ENCODE measurements around the gene SPPL2B.
"Not testable (repeated sequence)": the region's sequence is repeated elsewhere in the genome, so short reads cannot be mapped to it uniquely, and the experiment has no call there.

Gene SPPL2B, protein sequence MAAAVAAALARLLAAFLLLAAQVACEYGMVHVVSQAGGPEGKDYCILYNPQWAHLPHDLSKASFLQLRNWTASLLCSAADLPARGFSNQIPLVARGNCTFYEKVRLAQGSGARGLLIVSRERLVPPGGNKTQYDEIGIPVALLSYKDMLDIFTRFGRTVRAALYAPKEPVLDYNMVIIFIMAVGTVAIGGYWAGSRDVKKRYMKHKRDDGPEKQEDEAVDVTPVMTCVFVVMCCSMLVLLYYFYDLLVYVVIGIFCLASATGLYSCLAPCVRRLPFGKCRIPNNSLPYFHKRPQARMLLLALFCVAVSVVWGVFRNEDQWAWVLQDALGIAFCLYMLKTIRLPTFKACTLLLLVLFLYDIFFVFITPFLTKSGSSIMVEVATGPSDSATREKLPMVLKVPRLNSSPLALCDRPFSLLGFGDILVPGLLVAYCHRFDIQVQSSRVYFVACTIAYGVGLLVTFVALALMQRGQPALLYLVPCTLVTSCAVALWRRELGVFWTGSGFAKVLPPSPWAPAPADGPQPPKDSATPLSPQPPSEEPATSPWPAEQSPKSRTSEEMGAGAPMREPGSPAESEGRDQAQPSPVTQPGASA

DNA sequence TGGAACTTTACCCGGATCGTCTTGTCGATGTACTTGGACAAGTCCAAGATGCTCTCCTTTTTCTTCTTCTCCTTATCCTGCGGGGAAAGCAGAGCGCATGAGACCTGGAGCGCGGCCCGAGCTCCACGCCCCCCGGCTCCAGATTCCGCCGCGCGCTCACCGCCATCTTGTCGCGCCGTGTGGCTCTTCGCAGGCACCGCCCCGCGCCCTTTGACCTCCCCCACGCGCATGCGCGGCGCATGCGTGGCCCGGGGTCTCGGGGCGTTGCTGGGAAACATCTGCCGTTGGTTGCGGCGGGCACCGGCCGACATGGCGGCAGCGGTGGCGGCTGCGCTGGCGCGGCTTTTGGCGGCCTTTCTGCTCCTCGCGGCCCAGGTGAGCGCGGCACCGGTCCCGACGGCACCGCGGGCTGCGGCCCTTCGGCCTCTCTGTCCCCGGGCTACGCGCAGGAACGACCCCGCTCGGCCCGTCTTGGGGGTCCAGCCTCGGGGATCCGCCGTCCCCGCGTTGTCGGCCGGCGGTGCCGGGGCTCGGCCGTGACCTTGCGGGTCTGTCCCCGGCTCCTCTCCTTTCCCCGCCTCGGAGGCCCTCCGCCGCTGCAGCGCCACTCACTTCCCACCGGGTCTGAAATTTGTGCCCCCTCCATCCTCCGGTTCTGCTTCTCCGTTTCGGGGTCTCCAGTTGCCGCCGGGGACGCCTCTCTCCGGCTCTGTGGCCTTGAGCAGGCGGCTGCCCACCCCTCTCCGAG is at the start of gene SPPL2B, which contains the start of gene LSM7:
Gene SPPL2B, plus strand, starts transcription at position 284 of the 748 bp plus-strand sequence. Its CDS starts 26 bp downstream, at position 310.
Gene LSM7, minus strand, starts transcription at position 186 of the 748 bp plus-strand sequence. Its CDS starts 20 bp downstream, at position 166.
- peak; percentile 84 to 92 for DNase-seq

DNA sequence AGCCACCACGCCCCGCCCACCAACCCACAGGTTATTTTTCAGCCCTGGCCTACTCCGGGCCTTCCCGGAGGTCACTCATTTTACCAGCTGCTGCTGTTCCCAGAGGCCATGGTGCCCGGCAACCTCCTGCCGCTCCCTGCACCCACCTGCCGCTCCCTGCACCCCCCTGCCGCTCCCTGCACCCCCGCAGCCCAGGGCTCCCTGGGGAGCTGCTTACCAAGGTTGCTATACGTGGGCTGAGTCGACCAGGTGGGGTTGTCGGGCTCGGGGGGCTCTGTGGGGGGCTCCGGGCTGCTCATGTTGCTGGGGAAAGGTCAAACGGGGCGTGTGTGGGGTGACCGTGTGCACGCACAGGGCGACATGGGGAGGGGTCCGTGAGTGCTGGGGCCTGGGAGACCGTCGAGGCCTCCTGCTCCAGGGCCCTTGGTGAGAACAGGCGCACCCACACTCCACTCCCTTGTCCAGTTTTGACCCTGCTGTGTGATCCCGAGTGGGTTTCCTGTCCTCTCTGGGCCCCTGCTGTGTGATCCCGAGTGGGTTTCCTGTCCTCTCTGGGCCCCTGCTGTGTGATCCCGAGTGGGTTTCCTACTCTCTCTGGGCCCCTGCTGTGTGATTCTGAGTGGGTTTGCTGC is 47.7 kb upstream of the SPPL2B start:
- no peak for DNase-seq

DNA sequence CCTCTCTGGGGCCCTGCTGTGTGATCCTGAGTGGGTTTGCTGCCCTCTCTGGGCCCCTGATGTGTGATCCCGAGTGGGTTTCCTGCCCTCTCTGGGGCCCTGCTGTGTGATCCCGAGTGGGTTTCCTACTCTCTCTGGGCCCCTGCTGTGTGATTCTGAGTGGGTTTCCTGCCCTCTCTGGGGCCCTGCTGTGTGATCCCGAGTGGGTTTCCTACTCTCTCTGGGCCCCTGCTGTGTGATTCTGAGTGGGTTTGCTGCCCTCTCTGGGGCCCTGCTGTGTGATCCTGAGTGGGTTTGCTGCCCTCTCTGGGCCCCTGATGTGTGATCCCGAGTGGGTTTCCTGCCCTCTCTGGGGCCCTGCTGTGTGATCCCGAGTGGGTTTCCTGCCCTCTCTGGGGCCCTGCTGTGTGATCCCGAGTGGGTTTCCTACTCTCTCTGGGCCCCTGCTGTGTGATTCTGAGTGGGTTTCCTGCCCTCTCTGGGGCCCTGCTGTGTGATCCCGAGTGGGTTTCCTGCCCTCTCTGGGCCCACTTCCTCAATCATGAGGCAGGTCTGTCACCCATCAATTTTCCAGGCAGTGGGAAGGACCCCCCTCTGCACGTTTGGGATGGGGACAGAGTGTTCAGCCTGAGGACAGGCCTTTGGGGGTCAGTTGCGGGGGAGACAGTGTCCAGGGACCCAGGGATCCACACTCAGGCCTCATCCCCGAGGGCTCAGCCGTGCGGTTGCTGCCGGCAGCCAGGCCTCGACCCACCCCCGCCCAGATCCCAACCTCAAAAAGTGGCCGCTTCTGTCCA is 47.0 kb upstream of the SPPL2B start:
- not testable (repeated sequence) for DNase-seq

DNA sequence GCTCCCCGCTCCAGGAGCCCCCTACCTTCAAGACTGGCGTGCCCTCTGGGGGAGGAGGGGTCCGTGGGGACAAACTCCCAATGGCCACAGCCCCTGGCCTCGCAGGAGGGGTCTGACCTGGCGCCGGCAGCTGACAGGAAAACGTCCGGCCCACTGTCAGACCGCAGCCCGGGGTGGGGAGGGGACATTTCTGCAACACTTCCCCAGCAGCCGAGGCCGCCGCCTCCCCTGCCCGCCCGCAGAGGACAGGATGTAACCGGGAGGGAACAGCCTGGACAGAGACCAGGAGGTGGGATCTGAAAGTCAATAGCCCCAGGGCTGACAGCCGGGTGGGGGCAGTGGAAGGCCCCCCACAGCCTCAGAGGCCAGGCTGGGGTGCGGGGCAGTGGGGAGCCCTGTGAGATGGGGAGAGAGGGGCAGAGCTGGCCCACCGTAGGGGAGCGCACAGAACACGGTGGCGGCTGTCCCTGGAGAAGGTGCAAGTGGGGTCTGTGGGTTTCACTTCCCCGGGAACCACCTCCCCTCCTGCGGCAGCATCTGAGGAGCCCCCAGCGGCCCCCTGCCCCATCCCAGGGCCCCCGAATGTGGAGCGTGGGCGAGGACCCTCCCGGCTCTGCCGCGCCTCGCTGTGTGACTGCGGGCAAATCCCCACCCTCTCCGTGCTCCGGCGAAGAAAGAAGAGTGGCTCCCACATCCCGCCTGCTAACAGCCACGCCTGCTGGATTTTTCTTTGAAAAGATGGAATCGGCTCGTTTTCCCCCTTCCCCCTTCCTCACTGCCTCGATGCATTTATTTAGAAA is 46.2 kb upstream of the SPPL2B start, which contains the start of gene PEAK3:
Gene PEAK3, minus strand, starts transcription at position 114 of the 800 bp plus-strand sequence. CDS start 1,244 bp downstream, outside the sequence.
- DNase-seq = no peak

DNA sequence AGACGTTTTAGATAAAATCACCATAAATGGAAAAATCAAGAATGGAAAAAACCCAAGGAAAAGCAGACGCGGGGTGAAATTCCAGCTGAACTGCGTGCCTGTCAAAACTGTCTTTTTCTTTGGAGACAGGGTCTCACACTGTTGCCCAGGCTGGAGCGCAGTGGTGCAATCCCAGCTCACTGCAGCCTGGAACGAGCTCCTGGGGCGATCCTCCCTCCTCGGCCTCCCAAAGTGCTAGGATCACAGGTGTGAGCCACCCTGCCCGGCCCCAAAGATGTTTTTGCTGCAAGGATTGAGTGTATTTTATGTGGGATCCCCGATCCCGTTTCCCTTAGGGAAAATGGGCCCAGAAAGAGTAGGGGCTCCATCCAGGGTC is 45.6 kb upstream of the SPPL2B start:
- DNase-seq = no peak

DNA sequence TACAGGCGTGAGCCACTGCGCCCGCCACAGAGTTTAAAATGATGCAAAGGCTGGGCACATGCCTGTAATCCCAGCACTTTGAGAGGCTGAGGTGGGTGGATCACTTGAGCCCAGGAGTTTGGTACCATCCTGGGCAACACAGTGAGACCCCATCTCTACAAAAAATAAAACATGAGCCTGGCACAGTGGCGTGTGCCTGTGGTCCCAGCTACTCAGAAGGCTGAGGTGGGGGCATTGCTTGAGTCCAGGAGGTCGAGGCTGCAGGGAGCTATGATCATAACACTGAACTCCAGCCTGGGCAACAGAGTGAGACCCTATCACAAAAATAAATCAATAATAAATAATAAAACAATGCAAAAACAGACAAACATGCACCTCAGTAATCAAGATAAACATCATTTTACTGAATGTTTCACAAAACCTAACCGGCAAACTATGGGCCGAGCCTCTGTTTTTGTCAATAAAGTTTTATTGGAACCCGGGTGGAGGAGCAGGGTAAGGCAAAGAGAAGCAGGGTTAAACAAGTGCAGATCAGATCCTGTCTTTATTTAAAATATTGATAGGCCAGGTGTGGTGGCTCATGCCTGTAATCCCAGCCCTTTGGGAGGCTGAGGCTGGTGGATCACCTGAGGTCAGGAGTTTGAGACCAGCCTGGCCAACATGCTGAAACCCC is 44.5 kb upstream of the SPPL2B start:
- no peak for DNase-seq

DNA sequence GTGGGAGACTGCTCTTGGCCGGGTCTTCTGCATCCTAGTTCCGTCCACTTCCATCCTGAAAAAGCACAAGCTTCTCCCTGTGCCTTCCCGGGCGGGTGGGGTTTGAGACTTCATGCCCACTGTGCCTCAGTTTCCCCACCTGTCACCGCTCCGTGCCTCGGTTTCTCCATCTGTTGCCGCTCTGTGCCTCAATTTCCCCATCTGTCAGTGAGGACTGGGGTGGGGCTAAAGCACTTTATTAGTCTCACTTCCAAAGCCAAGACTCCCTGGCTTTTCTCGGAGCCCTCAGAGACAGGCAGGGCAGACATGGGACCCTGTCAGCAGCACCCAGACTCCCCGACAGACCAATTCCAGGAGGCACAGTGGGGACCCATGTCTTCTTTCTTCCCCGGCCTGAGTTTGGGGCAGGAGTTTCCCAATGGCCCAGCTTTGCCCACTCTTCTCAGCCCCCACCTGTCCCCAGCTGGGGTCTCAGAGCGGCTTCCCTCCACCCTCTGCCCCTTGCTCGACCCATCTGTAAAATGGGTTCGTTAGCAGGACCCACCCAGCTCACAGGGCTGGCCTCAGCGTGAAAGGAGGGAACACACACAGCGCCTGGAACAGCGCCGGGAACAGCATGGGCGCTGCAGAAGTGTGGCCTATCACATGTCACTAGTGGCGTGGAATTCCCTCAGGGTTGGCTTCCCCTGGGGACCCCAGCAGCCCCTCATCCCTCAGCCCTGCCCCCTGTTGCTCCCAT is 41.9 kb upstream of the SPPL2B start:
- DNase-seq = no peak

DNA sequence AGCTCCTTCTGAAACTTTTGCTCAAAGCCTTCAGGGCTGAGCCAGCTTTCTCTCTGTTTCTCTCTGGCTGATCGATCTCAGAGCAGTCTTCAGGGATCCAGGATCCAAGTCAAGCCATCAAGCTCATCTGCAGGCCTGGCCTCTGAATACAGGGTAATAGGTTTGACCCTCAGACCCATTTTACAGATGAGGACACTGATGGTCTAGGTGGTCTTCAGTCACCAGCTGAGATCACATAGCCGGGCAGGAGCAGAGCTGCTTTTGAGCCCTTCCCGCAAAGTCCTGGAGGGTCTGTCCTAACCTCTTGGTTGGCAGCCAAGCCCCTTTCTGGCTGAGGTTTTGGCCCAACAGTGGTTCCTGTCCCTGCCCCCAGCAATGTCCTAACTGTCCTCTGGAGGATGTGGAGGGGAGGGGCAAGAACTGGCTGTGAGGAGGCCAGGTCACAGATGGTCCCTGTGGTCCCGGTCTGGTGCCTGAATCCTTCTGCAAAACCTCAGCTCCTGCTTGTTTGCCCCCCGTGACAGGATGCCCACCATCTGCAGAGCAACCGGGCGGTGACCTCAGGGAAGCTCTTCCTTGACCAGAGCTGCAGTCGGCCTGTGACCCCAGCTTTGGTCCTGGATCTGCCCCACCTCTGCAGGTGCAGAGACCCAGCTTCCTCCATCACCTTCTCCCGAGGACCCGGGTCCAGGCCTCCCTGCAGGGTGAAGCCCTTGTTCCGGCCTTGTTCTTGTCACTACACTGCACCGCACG is 40.7 kb upstream of the SPPL2B start:
- DNase-seq = no peak

DNA sequence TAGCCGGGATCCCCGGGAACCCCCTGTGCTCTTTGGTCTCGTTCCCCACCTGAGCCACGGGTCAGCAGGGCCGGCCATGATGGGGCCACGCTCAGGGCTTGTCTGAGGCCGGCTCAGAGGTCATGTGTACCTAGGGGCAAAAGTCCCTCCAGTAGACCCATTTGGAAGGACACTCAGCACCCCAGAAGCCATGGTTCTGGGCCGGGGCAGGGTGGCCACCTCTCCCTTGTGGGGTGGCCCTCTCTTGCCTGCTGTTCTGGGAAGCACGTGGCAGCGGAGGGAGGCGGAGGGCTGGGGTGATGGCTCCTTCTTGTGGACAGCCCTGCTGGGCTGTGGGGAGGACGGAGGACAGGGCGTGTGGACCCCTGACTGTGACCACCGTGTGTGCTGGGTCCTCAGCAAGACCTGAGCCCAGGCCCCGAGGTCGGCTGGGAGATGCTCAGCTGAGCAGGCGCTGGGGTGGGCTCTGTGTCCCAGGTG is 40.1 kb upstream of the SPPL2B start:
- no peak for DNase-seq

DNA sequence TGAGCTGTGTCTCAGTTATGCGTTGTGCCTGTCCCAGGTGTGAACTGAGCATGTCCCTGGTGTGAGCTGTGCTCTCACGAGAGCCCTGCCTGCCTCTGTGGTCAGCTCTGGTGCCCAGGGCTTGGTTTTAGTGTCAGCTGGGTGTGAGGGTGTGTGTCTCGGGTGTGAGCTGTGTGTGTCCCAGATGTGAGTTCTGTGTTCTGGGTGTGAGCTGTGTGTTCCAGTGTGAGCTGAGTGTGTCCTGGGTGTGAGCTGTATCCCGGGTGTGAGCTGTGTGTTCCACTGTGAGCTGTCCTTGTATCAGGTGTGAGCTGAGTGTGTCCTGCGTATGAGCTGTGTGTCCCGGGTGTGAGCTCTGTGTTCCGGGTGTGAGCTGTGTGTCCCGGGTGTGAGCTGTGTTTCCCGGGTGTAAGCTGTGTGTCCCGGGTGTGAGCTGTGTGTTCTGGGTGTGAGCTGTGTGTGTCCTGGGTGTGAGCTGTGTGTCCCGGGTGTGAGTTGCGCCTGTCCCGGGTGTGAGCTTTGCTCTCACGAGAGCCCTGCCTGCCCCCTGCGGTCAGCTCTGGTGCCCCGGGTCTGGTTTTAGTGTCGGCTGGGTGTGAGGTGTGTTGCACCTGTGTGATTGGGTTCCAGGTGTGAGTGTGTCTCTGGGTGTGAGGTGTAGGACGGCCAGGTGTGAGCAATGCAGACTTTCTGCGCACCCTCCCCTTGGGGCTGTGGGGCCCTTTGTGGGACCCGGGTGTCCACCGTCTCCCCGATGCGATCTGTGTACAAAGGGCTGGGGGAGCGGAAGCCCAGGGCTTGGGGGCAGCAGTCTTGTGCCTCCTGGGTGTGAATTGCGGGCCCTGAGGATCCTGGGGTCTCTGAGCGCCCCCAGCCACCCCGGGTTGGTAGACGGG is 39.4 kb upstream of the SPPL2B start:
- DNase-seq = no peak

DNA sequence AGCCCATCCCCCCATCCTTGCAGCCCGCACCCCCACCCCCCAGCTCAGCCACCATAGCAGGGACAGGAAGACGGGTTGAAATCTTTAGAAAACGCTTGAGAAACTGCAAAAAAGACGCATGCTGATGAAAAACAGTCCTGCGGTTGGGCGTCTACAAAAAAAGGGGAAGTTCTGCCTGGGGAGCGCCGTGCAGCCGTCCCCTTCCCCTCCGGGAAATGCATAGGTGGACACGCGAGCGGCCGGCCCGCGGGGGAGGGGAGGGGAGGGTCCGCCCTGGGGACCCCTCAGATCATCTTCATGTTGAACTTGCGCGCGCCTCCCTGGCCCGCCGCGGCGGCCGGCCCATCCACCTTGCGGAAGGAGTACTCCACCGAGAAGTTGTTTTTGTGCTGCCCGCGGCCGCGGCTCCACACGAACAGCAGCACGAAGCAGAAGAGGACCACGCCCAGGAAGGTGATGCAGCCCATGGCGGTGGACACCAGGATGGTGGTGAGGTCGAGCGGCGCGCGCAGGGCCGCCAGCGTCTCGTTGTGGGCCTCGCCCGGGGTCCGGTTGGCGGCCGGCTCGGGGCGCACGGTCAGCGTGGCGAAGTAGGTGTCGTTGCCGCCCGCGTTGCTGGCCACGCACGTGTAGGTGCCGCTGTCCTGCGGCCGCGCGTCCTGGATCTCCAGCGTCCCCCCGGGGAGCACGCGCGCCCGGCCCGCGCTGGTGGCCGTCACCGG is 38.6 kb upstream of the SPPL2B start:
- no peak for DNase-seq

DNA sequence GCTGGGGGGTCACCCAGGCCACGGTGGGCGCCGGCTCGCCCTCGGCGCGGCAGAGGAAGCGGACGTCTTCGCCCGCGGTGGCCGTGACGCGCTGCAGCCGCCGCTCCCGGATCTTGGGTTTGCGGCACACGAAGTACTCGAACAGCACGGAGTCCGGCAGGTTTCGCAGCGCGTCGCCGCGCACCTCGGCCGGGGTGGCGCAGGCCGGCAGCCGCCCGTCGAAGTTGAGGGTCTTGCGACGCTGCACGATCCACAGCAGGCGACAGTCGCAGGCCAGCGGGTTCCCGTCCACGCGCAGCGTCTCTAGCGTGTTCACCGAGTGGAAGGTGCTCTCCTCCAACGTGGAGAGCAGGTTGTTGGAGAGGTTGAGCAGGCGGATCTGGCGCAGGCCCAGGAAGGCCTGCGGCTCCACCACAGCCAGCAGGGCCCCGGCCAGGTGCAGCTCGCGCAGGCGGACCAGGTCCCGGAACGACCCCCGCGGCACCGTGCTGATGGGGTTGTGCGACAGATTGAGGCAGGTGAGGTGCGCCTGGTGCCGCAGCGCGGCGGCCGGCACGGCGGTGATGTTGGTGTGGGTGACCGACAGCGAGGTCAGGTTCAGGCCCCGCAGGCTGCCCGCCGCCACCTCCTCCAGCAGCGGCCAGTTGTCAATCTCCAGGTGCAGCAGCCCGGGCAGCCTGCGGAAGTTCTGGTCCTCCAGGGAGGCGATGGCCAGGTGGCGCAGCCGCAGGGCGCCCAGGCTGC is 37.9 kb upstream of the SPPL2B start:
- DNase-seq = peak in 1 of 2 experiments; percentile 31

DNA sequence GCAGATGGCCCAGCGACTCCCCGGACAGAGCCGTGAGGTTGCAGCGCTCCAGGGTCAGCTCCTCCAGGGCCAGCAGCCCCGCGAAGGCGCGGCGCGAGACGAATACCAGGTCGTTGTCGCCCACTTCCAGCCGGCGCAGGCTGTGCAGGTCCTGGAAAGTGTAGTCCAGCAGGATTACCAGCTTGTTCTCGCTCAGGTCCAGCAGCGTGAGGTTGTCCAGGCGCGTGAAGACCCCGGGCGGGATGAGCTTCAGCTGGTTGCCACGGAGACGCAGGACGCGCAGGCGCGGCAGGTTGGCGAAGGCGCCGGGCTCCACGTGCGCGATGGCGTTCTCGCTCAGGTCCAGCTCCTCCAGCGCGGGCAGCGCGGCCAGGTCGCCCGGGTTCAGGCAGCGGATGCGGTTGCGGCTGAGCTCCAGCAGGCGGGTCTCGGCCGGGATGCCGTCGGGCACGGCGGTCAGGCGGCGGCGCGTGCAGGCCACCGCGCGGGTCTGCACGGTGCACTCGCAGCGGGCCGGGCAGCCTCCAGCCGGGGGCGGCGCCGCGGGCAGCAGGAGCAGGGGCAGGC is 37.2 kb upstream of the SPPL2B start:
- DNase-seq = no peak

DNA sequence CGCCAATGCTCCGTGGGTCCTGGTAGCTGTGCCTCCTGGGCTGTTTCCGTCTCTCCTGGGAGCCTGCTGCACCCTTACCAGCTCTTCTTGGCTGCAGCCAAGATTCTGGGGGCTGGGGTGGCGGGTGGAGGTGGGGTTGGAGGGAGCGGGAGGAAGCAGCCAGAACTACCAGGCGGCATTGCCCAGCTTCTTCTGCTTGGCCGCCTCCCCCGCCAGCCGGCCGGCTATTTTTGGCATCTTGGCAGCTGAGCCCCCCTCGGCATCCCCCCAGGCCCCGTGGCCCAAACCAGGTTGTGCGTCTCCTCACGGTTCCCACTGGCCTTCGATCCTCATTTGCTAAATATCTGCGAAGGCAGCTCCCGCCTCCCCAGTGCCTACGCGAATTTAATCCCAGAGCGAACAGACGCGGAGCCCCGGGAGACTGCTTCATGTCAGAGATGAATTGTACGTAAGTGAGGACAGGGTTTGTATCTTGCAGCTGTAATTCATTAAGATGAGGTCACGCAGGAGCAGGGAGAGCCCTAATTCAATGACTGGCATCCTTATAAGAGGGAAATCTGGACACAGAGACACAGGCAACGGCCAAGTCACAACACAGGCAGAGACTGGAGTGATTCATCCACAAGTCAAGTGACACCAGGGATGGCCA is 33.7 kb upstream of the SPPL2B start:
- DNase-seq = no peak

DNA sequence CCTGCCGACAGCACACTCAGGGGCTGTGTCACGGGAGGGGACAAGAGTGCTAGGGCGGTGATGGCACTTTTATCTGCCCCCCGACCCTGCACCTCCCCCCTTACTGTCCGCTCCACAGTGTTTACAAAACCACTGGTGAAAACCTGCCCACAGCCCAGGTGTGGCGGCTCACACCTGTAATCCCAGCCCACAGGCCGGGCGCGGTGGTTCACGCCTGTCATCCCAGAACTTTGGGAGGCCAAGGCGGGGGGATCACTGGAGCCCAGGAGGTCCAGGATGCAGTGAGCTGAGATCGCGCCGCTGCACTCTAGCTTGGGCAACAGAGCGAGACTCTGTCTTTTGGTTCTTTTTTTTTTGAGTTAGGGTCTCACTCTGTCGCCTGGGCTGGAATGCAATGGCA is 32.3 kb upstream of the SPPL2B start:
- no peak for DNase-seq

DNA sequence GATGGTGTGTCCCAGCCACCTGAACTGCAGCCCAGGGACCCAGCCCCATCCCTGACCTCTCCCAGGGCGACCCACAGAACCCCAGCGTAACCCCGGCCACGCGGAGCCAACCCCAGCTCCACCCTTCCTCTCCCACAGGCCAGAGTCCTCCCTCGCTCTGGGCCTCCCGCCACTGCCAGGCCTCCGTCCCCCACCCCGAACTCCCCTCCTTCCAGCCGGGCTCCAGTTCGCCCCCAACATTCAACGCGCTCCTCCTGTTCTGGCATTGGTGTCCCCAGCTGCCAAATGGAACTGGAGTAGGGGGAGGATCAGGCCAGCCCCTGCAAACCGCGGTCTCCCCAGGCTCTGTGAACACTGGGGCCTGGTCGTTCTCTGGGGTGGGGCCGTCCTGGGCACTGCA is 28.0 kb upstream of the SPPL2B start:
- no peak for DNase-seq

All from NCI-H187 (cell line).